Measurements from ENCODE around the gene MKS1.

DNA sequence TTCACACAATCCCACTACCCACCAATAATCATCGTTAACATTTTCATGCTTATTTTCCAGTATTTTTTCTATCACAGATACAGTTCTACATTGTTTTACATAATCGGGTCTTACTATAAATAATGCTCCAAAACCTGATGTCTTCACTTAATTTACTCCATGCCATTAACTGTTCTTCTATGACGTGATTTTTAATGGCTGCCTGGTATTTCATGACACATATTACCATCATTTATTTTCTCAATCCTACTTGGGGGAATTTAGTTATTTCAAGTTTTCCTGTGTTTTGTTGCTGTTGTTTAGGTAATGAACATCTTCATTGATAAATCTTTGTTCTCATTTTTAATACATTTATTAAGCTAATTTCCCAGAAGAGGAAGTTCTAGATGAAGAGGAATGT lies 34.0 kb upstream of the MKS1 start:
- no peak for TF ChIP-seq GATA2 (IDR thresholded peaks at IDR 0.05; ENCODE audit: low read depth, low read length)
- TF ChIP-seq GATA3 (IDR thresholded peaks at IDR 0.05; ENCODE audit: low read depth, low read length), result no peak

Measured in SH-SY5Y (cell line).